Skeletal muscle tissue (tissue), 4 donors: ENCODE results near the gene ADAM12. TPM values are rescaled to one million over a fixed set of nuclear protein-coding genes. Genes with fewer than 3 reads are reported as not detected.

ENCODE experiments used
- H3K27ac ChIP-seq: one replicate; pipeline ENCODE4 v1.7.0; 2013; ENCODE audit warnings: mild to moderate bottlenecking, low read depth, low read length, inconsistent platforms
- H3K27me3 ChIP-seq, 3 donors: one replicate each; pipeline ENCODE4 v1.7.0; 2013; ENCODE audit warnings: low read length in 3 of 3; ENCODE audit not compliant: control insufficient read depth in 3 of 3, insufficient read depth in 3 of 3
- H3K36me3 ChIP-seq, 3 donors: one replicate each; pipeline ENCODE4 v1.7.0; 2013; ENCODE audit warnings: low read length in 3 of 3; ENCODE audit not compliant: control insufficient read depth in 3 of 3, insufficient read depth in 3 of 3
- H3K4me1 ChIP-seq, 3 donors: one replicate each; pipeline ENCODE4 v1.7.0; 2013; ENCODE audit warnings: low read length in 3 of 3, mild to moderate bottlenecking in 3 of 3; ENCODE audit not compliant: control insufficient read depth in 3 of 3, insufficient read depth in 3 of 3
- H3K4me3 ChIP-seq, 3 donors: one replicate each; pipeline ENCODE4 v1.7.0; 2013; ENCODE audit warnings: low read length in 3 of 3
- H3K9ac ChIP-seq, 3 donors: one replicate each; pipeline ENCODE4 v1.7.0; 2013; ENCODE audit warnings: low read length in 3 of 3, mild to moderate bottlenecking in 3 of 3, moderate library complexity in 2 of 3, low read depth in 1 of 3
- H3K9me3 ChIP-seq, 3 donors: one replicate each; pipeline ENCODE4 v1.7.0; 2013; ENCODE audit warnings: low read length in 3 of 3; ENCODE audit not compliant: control insufficient read depth in 3 of 3
- total RNA-seq: library from RNA; depleted of rRNA; stranded (reverse); fragments of >200 nt; gene quantifications from one replicate; pipeline ENCODE4 v1.2.3, GENCODE V29; 2014
- donor health status: Osteomylitis.

ADAM12 gene
- total RNA-seq, 1 donor from 2014 or later = 13.0 TPM

- peaks cover 0 to 4% (median 0%) of the 10 kb centered on the region in 3 donors for H3K9me3 ChIP-seq
- no peaks in the 10 kb centered on the region for H3K36me3 ChIP-seq
- H3K27ac ChIP-seq = no peak overlapping the region
- no peaks in the 10 kb centered on the region for H3K4me1 ChIP-seq
- H3K9ac ChIP-seq = no peak overlapping the region
- H3K27me3 ChIP-seq = no peaks in the 10 kb centered on the region
- H3K4me3 ChIP-seq = no peak overlapping the region
Observed at GRCh38 chr10:126302476-126302756, 85.9 kb downstream of the ADAM12 start.

- Histone ChIP-seq H3K9ac (no peak overlapping the region), H3K9me3 (peaks cover 0 to 4% (median 0%) of the 10 kb centered on the region in 3 donors), H3K4me1 (no peaks in the 10 kb centered on the region), H3K4me3 (no peak overlapping the region), H3K36me3 (no peaks in the 10 kb centered on the region), H3K27ac (no peak overlapping the region), H3K27me3 (no peaks in the 10 kb centered on the region)
Observed at GRCh38 chr10:126301701-126302475, 86.4 kb downstream of the ADAM12 start.

- H3K9ac ChIP-seq = no peak overlapping the region
- H3K4me1 ChIP-seq = no peaks in the 10 kb centered on the region
- no peaks in the 10 kb centered on the region for H3K36me3 ChIP-seq
- H3K27ac ChIP-seq = no peak overlapping the region
- H3K27me3 ChIP-seq = no peaks in the 10 kb centered on the region
- no peaks in the 10 kb centered on the region for H3K9me3 ChIP-seq
- H3K4me3 ChIP-seq = no peak overlapping the region
Observed at GRCh38 chr10:126294451-126294850, 93.8 kb downstream of the ADAM12 start.

GRCh38 chr10:126290232-126290631, 98.0 kb downstream of the ADAM12 start:
- Histone ChIP-seq H3K27ac (no peak overlapping the region), H3K27me3 (peaks cover 0 to 4% (median 0%) of the 10 kb centered on the region in 3 donors), H3K9ac (no peak overlapping the region), H3K9me3 (no peaks in the 10 kb centered on the region), H3K4me1 (no peaks in the 10 kb centered on the region), H3K4me3 (no peak overlapping the region), H3K36me3 (no peaks in the 10 kb centered on the region)

GRCh38 chr10:126288547-126289493, 99.5 kb downstream of the ADAM12 start:
- no peaks in the 10 kb centered on the region for H3K36me3 ChIP-seq
- no peaks in the 10 kb centered on the region for H3K4me1 ChIP-seq
- no peak overlapping the region for H3K9ac ChIP-seq
- H3K4me3 ChIP-seq = no peak overlapping the region
- H3K9me3 ChIP-seq = no peaks in the 10 kb centered on the region
- peaks cover 0 to 4% (median 0%) of the 10 kb centered on the region in 3 donors for H3K27me3 ChIP-seq
- no peak overlapping the region for H3K27ac ChIP-seq

GRCh38 chr10:126286256-126286780, 102.0 kb downstream of the ADAM12 start:
- Histone ChIP-seq H3K9ac (no peak overlapping the region), H3K4me1 (no peaks in the 10 kb centered on the region), H3K36me3 (no peaks in the 10 kb centered on the region), H3K9me3 (no peaks in the 10 kb centered on the region), H3K27ac (no peak overlapping the region), H3K27me3 (peaks cover 0 to 4% (median 0%) of the 10 kb centered on the region in 3 donors), H3K4me3 (no peak overlapping the region)

GRCh38 chr10:126283307-126283706, 105.0 kb downstream of the ADAM12 start:
- H3K27ac ChIP-seq = no peak overlapping the region
- no peak overlapping the region for H3K4me3 ChIP-seq
- no peaks in the 10 kb centered on the region for H3K9me3 ChIP-seq
- H3K9ac ChIP-seq = no peak overlapping the region
- no peaks in the 10 kb centered on the region for H3K36me3 ChIP-seq
- H3K4me1 ChIP-seq = no peaks in the 10 kb centered on the region
- peaks cover 0 to 1% (median 0%) of the 10 kb centered on the region in 3 donors for H3K27me3 ChIP-seq

GRCh38 chr10:126278851-126279250, 109.4 kb downstream of the ADAM12 start:
- no peaks in the 10 kb centered on the region for H3K4me1 ChIP-seq
- H3K36me3 ChIP-seq = no peaks in the 10 kb centered on the region
- no peak overlapping the region for H3K27ac ChIP-seq
- H3K27me3 ChIP-seq = no peaks in the 10 kb centered on the region
- H3K9ac ChIP-seq = no peak overlapping the region
- no peaks in the 10 kb centered on the region for H3K9me3 ChIP-seq
- H3K4me3 ChIP-seq = no peak overlapping the region

- H3K27me3 ChIP-seq = no peaks in the 10 kb centered on the region
- H3K4me3 ChIP-seq = no peak overlapping the region
- no peak overlapping the region for H3K9ac ChIP-seq
- H3K4me1 ChIP-seq = no peaks in the 10 kb centered on the region
- no peaks in the 10 kb centered on the region for H3K9me3 ChIP-seq
- no peaks in the 10 kb centered on the region for H3K36me3 ChIP-seq
- no peak overlapping the region for H3K27ac ChIP-seq
Observed at GRCh38 chr10:126277181-126277580, 111.1 kb downstream of the ADAM12 start.

- no peaks in the 10 kb centered on the region for H3K27me3 ChIP-seq
- no peaks in the 10 kb centered on the region for H3K9me3 ChIP-seq
Observed at GRCh38 chr10:126272526-126272925, 115.8 kb downstream of the ADAM12 start.

More at GRCh38 chr10:126272526-126272925, 115.8 kb downstream of the ADAM12 start:
- no peak overlapping the region for H3K4me3 ChIP-seq
- H3K9ac ChIP-seq = no peak overlapping the region
- H3K36me3 ChIP-seq = no peaks in the 10 kb centered on the region
- H3K4me1 ChIP-seq = no peaks in the 10 kb centered on the region
- H3K27ac ChIP-seq = no peak overlapping the region
